ENCODE data around the gene SLITRK3.

Gene SLITRK3

GRCh38 chr3:165144271-165144670 is 51.9 kb downstream of the SLITRK3 start:
- no peak for TF ChIP-seq REST (IDR thresholded peaks at IDR 0.05; ENCODE audit: insufficient read depth in 1 of 2, low read depth in 2 of 2, low read length in 2 of 2)
- no peak for TF ChIP-seq SIN3A (IDR thresholded peaks at IDR 0.05; ENCODE audit: borderline replicate concordance, insufficient read depth, low read length)
- TF ChIP-seq POLR2AphosphoS5 (IDR thresholded peaks at IDR 0.05; ENCODE audit: low read depth, low read length) = no peak
- TF ChIP-seq TAF1 (IDR thresholded peaks at IDR 0.05; ENCODE audit: borderline replicate concordance, insufficient read depth, low read length) = no peak
- TF ChIP-seq FOXP2 (optimal IDR thresholded peaks at IDR 0.05; ENCODE audit: borderline replicate concordance, extremely low read depth, extremely low read length, insufficient read depth) = no peak

Measured in PFSK-1 (cell line).